ENCODE data around the gene MAX.

Gene MAX

DNA sequence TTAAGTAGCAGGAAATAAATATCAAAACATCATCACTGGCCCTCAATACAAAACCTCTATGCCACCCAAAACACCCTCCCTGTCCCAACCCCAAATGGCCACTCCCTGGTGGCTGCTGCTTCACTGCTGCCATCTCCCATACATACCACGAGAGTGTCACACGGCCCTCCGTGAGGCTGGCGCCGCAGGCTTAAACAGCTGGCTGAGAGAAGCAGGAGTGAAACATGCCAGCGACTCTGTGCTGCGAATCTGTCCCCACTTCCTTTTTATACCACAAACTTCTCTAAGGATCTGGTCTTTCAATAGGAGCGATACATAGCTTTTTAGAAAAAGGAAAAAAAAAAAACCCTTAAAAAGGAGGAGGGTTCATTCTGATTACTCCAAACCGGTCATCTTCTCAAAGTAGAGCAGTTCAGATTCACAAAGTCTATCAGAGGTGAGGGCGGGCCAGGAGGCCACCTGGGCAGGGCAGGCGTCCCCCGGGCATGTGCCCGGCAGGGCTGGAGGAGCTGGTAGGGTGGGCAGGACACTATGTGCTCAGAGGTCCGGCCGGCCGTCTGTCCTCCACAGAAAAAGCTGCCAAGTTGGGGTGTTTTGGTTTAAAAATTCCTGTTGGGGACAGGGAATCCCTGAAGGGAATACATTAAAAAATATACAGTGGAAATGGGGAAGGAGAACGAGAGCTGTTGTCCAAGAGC, 26.5 kb downstream of the MAX start:
- DNase-seq (ENCODE audit: low read depth, low spot score): no peak
- H3K27ac ChIP-seq: no peak overlapping the region

DNA sequence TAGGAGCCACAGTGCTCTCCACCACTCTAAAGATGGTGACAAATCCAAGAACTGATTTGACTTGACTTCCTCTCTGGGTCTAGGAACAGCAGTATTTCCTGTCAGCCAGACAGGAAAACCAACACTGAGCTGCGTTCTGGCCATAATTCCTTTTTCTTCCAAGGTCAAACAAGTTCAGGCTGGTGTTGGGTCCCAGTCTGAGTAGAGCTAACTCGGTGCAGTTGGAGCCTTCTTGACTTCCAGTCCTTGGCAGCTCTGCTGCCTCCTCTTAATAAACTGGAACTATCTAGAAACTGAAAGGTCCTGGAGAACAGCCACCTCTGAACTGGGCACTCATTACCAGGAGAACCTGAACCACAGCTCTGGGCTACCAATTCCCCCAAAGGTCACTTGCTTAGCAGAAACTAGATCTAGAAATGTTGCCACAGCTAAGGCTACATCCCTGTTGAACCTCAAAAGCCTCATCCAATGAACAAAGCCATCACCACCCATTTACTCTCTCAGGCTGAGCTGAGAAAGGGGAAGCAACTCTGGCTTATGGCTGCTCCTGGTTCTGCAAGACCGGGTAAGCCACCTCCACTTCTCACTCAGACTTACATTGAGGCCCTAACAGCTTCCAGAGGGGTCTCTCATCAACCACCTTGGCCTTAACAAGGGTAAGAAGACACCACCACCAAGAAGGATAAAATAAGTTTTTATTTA, 27.7 kb downstream of the MAX start:
- DNase-seq (ENCODE audit: low read depth, low spot score): no peak
- H3K27ac ChIP-seq: no peak overlapping the region

DNA sequence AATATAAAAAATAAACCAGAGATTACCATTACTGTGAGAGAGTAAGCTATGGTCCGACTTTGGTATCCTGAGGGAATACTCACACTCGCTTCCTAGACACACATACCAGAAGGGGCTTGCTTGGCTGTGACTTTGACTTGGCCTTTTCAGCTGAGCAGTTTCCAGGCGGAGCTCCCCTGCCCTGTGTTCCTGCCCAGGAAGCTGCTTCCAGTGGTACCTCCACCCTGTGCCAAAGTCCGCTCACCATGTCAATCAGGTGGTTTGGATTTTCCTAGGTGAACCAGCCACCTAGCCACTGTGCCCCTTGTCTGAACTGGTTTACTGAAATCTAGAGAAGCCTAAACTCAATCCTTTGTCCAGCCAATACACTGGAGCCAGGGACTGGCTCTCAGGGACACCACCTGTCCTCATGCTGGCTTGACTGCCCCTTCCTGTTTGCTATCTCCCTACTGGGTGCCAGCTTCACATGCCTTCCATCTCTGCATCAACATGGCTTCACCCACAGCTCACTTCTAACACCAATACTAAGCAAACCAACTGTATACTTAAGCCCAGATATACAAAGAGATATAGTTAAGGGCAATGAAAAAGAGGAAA, 28.6 kb downstream of the MAX start:
- no peak for DNase-seq (ENCODE audit: low read depth, low spot score)
- H3K27ac ChIP-seq: no peak overlapping the region

DNA sequence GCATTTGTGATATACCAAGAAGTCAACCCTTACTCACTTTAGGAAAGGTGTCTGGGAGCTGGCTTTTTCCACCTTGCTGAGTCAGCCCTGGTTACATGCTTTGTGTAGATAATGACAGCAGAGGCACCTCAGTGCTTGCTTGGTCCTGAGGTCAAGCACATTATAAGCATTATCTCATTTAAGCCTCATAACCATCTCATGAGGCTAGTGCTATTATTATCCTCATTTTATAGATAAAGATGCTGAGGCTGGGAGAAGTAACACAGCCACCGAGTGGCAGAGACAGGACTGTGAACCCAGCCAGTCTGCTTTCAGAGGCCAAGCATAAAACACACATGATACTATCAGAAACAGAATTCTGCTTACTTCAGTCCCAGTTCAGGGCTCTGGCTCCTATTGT, 29.4 kb downstream of the MAX start:
- DNase-seq (ENCODE audit: low read depth, low spot score): no peak
- no peak overlapping the region for H3K27ac ChIP-seq

DNA sequence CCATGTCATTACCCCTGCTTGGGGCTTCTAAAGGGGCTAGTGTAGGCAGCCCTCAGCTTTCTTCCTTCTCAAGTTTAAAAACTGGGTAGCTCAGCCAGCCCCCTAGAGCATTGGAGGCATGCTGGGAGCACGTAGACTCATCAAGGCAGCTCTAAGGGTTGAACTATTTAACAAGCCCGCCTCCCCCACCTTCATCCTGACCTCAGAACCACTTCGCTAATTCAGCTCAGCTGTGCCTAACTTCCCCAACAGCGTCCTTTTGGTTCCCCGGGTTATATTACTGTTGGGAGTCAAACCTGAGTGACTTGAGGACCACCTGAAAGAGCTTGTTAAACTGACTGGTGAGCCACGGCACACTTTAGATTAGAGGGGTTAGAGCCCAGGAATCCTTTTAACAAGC, 30.1 kb downstream of the MAX start:
- H3K27ac ChIP-seq: no peak overlapping the region
- no peak for DNase-seq (ENCODE audit: low read depth, low spot score)

DNA sequence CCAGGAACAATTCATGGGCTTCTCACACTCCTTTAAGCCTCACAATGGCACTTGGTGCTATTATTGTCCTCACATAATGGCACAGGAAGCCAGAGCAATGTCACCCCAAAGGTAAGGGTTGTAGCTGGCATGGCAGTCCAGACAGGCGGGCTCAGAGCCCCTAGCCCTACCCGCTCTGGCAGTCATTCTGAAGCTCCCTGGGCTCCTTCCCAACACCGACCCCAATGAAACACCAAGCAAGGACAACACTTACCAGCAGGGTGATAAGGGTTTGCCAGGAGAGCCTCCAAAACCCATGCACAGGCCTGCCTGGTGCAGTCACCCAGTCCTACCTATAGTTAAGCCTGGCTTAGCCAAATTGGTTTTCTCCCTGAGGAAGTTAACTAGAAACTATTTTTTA, 30.8 kb downstream of the MAX start:
- DNase-seq (ENCODE audit: low read depth, low spot score): no peak
- H3K27ac ChIP-seq: peak overlapping the region; percentile 51

DNA sequence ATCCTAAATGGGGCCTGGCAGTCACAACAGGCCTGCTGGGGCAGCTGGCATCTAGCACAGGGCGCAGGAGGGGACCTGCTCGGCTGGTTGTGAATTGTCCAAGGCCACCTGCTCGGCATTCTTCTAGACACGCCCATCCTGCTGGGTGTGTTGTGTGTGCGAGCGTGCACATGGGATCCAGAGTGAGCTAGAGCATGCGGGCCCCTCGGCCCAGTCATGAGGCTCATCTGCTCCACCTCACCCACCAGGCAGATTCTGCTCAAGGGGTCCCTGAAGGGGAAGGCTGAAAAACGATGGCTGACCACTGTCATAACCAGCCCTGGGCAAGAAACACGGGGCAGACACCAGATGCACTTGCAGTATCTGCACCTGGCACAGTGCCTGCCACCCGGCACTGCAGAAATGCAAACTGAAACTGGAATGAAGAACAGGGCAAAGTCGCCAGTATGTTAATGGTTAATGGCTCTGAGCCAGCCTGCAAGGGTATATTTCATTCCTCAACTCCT, 31.8 kb downstream of the MAX start:
- DNase-seq (ENCODE audit: low read depth, low spot score): no peak
- H3K27ac ChIP-seq: peak overlapping the region; percentile 51

DNA sequence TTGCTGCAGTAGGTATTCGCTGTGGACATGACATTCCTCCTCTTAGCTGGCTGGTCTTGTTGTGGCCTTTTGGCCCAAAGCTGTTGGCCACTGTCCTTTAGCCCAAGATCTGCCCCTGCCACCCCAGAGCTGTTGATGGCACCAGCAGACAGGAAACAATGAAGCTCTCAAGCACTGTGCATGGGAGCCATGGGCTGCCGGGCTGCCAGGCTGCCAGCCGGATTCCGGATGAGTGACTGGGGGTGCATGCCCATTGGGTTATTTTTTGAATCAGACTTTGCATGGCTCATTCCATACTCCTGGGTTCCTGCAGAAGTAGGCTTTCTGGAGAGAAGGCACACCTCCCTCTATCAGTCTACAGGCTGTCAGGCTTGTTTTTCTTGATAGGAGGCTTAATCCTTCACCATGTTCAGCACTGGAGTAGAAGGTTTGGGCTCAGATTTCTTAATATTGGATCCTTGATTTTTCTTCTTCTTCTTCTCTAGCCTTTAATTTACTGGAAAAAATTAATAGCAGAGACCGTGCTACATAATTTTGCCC, 32.4 kb downstream of the MAX start:
- DNase-seq (ENCODE audit: low read depth, low spot score): no peak
- H3K27ac ChIP-seq: peak overlapping the region; percentile 51

DNA sequence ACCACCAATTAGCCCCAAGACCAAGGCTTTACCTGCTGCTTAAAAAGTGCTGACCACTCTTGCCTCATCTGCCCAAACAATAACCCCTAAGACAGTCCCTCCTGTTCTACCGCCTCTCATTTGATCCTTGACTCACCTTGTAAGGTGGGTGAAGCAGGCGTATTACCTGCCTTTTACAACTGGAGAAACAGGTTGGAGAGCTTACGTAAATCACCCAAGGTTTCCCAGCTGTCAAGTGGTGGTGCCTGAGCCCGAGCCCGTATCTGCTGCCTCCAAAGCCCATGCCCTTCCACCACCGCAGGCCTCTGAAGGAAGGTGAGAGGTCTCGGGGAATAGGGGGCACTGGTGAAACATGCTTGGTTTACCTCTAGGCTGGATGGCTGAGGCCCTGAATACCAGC, 36.6 kb downstream of the MAX start:
- H3K27ac ChIP-seq: peak overlapping the region; percentile 28
- DNase-seq (ENCODE audit: low read depth, low spot score): peak; percentile 57

DNA sequence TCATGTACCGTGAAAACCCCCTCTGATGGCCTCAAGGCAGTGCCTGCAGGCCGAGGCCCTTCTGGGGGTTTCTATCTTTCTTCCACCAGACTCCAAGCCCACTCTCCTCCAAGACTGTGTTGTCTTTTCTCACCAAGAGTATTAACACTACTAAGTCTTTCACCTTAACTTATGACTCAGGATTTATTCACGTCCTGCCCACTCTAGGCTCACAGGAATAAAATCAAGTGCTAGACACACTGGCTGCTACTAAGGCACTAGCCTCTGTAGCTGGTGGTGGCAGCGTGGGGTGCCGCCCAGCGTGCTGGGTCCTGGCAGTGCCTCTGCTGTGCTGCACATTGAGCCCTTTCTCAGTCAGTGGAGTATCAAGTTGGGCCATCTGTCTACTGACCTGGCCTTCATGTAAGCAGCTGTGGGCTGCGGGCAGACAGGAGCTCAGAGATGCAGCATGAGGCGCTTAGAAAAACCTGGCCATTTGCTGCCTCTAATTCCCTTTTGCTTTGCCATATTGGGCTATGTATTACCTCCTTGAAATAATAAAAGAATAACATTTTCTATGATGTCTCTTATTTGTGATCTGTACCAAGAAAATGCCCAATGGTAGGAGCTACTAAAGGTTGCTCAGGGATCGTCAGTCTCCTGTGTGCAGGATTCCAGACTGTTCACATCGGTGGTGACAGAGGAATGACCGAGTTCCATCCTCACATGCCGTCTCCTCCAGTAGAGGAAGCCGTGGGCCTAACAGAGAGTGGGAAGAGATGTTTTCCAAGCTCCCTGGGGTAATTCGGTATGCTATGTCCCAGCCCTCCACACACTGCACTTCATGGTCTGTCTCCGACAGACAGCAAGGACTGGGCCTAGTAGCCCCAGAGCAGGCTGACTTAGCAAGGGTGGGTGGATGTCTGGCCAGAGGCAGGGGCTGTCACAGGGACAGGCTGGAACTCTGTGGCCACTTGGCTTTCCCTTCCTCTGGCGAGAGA, 39.9 kb downstream of the MAX start:
- no peak for DNase-seq (ENCODE audit: low read depth, low spot score)
- H3K27ac ChIP-seq: no peak overlapping the region

DNA sequence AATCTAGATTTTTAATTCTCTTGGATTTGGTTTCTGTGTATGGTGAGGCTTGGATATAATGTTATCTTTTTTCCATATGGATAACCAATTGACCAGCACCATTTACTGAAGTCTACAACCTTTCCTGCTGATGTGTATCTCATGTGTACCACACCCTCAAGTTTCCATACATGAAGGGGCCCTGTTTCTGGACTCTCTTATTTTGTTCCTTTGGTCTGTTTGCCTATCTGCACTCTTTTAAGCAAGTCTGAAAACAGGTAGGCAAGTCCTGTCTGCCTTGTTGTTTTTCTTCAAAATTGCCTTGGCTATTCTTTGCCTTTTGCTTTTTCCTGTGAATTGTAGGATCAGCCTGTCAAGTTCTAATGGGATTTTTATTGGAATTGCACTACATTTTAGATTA, 44.6 kb downstream of the MAX start:
- no peak overlapping the region for H3K27ac ChIP-seq
- no peak for DNase-seq (ENCODE audit: low read depth, low spot score)

DNA sequence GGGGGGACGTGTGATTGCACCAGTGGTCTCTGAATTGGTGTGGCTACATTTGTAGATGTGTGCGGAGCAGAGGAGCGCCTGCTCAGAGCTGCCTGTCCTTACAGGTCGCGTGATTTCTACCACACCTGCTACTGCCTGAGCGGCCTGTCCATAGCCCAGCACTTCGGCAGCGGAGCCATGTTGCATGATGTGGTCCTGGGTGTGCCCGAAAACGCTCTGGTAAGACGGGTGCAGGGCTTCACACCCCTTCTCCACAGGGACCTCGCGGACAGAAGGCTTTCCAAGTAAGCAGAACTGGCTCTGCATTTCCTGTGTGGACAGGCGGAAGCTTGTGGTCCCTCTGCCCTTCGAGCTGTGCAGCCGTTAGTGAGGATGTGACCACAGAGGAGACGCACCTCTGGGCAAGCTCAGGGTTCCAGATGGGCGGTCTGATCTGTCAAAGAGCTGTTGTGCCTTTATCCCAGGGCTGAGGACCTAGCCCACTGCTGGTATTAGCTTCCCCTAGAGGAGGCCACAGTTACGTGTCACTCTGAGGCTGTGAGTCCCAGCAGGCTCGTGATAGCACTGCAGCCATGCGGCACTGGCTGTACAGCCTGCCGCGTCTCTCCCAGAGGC, 47.7 kb downstream of the MAX start:
- no peak for DNase-seq (ENCODE audit: low read depth, low spot score)
- no peak overlapping the region for H3K27ac ChIP-seq

DNA sequence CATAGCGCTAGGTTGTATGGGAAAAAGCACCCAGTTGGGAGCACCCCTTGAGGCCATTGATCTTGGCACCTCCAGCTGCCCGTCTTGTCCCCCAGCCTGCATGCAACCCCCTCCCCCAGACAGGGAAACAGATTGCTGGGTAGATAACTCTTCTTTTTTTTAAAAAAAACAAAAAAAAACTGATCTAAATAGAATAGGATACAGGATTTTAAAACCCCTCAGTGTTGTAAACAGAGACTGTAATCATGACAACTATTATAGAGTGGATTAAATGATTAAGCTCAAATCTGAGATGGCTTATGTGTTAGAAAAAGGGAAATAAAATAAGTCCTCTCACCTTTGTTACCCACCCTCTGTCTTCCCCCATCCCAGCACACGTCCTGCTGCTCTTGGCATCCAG, 48.9 kb downstream of the MAX start:
- no peak for DNase-seq (ENCODE audit: low read depth, low spot score)
- H3K27ac ChIP-seq: no peak overlapping the region

DNA sequence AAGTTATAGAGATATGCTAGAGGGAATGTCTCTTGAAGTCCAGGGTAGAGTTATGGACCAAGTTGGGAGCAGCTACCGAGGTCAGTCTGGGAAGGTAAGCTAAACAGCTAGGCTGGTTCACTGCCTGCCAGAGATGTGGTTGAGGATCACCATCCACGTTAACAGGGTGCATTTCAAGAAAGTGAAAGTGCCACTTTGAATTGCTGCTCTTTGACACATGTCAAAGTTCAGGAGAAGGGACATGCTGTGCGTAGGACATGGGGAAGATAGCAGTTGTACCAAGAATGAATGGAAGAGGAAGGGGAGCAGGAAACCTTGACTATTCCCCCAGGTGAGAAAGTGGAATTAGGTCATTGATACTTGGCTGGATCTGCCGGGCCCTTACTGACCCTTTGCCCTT, 49.5 kb downstream of the MAX start:
- no peak for DNase-seq (ENCODE audit: low read depth, low spot score)
- no peak overlapping the region for H3K27ac ChIP-seq

DNA sequence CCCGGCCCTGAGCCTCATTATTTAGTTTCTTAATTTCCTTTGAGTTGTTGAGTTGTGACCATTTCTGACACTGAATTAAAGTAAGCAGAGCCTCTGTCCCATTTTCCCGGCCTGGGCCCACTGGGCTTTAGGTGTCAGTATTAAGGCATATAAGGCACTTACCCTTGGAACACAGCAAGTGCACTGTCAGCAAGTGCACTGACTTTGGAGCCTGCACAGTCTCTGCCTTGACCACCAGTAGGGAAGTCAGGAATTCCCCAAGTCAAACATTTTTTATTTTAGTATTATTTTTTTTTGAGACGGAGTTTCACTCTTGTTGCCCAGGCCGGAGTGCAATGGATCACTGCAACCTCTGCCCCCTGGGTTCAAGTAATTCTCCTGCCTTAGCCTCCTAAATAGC, 56.6 kb downstream of the MAX start:
- no peak for DNase-seq (ENCODE audit: low read depth, low spot score)
- no peak overlapping the region for H3K27ac ChIP-seq

DNA sequence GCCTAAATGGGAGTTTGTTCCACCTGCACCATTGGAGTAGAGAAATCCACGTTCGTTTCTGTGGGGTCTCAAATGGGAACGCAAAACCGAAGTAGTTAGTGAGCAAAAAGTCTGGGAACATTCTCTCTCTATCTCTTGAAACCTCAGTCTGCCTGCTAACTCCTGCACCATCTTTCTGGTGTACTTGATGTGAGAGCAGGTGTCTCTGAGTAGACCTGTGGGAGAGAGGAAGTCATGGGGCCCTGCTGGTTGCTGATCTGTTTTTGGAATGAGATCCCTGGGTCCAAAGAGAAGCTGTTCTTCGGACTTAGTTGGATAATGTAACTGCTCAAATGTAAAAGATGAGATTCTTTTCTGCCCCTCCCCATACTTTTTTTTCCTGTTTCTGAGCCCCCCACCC, 57.3 kb downstream of the MAX start:
- no peak overlapping the region for H3K27ac ChIP-seq
- no peak for DNase-seq (ENCODE audit: low read depth, low spot score)

DNA sequence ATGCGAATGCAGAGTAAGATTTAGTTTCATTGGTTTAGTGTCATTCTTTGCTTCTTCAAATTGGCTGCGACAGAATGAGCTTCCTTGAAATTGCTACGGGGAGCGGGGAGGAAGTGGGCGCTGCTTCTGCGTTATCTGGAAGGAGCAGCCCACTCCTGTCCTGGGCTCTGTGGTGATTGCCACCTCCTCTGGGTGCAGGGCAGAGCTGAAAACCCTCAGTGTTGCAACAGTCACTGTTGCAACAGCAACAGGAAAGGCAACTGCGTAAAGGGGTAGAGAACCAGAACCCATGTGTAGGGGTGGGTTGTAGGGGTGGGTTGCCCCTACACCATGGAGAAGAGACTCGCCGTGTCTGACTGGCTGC, 57.7 kb downstream of the MAX start:
- DNase-seq (ENCODE audit: low read depth, low spot score): no peak
- H3K27ac ChIP-seq: no peak overlapping the region

DNA sequence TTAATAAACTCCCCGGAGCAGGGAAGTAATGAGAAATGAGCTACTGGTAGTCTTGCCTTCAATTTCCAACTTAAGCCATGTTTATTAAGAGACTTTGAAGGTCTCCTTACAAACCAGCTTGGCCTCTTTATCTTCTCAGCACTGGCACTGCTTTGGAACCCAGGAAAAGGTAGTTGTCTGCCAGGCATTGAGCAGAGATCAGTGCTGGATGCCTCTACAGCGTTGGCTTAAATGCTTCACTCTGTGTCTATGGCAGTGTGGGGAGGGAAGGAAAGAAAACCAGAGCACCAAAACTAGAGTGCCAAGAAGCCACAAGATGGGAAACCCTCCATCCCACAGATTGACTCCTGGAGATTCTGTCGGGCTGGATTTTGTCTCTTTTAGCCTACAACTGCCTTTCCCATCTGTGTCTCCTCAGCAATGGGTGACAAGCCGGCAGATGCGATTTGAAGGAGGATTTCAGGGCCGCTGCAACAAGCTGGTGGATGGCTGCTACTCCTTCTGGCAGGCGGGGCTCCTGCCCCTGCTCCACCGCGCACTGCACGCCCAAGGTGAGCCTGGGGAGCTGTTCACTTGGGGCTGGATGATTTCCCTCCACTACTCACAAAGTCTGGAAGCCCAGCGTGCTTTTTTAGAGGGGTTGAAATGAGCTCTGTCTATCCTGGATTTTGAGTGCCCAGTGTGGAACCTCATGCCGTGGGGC, 58.3 kb downstream of the MAX start:
- no peak overlapping the region for H3K27ac ChIP-seq
- DNase-seq (ENCODE audit: low read depth, low spot score): no peak

DNA sequence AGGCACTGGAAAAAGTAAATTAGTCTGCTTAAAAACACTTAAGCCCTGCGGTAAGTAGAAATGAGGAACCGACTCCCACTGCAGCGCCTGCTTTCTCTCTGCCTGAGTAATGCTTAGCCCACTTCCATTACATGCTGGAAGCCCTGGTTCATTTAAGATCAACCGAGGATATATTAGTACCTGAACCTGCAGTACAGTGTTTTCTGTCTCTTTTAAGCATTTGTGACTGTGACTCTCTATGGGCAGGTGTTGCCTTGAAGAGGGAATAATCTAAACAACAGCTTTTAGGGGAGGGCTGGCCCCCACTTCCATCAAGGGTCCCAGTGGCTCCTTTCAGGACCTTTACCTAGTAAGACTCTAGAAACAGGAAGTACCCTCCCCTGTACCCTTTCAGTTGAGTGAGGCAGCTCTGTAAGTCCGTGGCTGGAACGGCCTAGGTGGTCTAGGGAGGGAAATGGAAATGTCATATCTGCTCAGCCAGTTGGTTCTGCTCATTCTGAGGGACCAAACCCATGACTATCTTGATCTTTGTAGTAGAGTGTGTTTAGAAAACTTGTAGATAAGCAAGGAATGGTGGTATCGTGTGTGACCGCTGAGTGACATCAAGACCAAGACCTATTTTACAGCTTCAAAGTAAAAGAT, 59.5 kb downstream of the MAX start:
- DNase-seq (ENCODE audit: low read depth, low spot score): no peak
- no peak overlapping the region for H3K27ac ChIP-seq
